ENCODE data around the gene PROX1. TPM values are rescaled to one million over a fixed set of nuclear protein-coding genes. Genes with fewer than 3 reads are reported as not detected.

Gene PROX1
- total and polyA plus RNA-seq, 2 of the 8 experiments (the other 6 are each of a cell fraction or from before 2014, with no cell fraction given): 0.30 to 2.0 TPM

GRCh38 chr1:214017191-214017982, 29.6 kb downstream of the PROX1 start (continued):
- TF ChIP-seq POLR2AphosphoS5 (IDR thresholded peaks at IDR 0.05; ENCODE audit: low read depth, low read length) (no peak), ASH2L (IDR thresholded peaks at IDR 0.05; ENCODE audit: low read length) (no peak)
